ENCODE results near the gene BPIFB6. TPM values are rescaled to one million over a fixed set of nuclear protein-coding genes. Genes with fewer than 3 reads are reported as not detected.

The BPIFB6 gene
- total RNA-seq, 4 donors from 2014 or later, result not detected

- no peak for TF ChIP-seq CTCF (IDR thresholded peaks at IDR 0.05; ENCODE audit: low read depth)
Measured at GRCh38 chr20:33024243-33024560, 7.2 kb upstream of the BPIFB6 start.

GRCh38 chr20:33024609-33025317, 6.7 kb upstream of the BPIFB6 start:
- TF ChIP-seq CTCF (IDR thresholded peaks at IDR 0.05; ENCODE audit: low read depth), result no peak

- TF ChIP-seq CTCF (IDR thresholded peaks at IDR 0.05; ENCODE audit: low read depth), result no peak
Measured at GRCh38 chr20:33025318-33025876, 6.1 kb upstream of the BPIFB6 start.

GRCh38 chr20:33026072-33026778, 5.2 kb upstream of the BPIFB6 start:
- no peak for TF ChIP-seq CTCF (IDR thresholded peaks at IDR 0.05; ENCODE audit: low read depth)

- TF ChIP-seq CTCF (IDR thresholded peaks at IDR 0.05; ENCODE audit: low read depth), result no peak
Measured at GRCh38 chr20:33026779-33027759, 4.4 kb upstream of the BPIFB6 start.

- no peak for TF ChIP-seq CTCF (IDR thresholded peaks at IDR 0.05; ENCODE audit: low read depth)
Measured at GRCh38 chr20:33027769-33028751, 3.4 kb upstream of the BPIFB6 start.
